Upper lobe of left lung (tissue), 6 donors: ENCODE measurements around the gene MACROD1. TPM values are rescaled to one million over a fixed set of nuclear protein-coding genes. Genes with fewer than 3 reads are reported as not detected.

Source experiments
- ATAC-seq, 2 donors: fragments of 200-7000 bp; cut with Tn5 transposase; one replicate each; pipeline ENCODE4 v1.9.1; 2022; ENCODE audit warnings: mild to moderate bottlenecking in 2 of 2, moderate library complexity in 2 of 2; ENCODE audit not compliant: low FRiP score in 2 of 2
- DNase-seq, 2 donors: peaks; one replicate each; pipeline ENCODE4 v3.0.0-alpha.2; 2019 to 2020
- H3K27ac ChIP-seq, 4 donors: fragments of 200-600 bp; sonication (generic); one replicate each; pipeline ENCODE4 v1.5.1; 2016 to 2019
- H3K27me3 ChIP-seq, 4 donors: fragments of 200-600 bp; sonication (generic); one replicate each; pipeline ENCODE4 v1.5.1; 2017 to 2019
- H3K36me3 ChIP-seq, 4 donors: fragments of 200-600 bp; sonication (generic); one replicate each; pipeline ENCODE4 v1.5.1; 2016 to 2019
- H3K4me1 ChIP-seq, 4 donors: fragments of 200-600 bp; sonication (generic); one replicate each; pipeline ENCODE4 v1.5.1; 2018 to 2019
- H3K4me3 ChIP-seq, 4 donors: fragments of 200-600 bp; sonication (generic); one replicate each; pipeline ENCODE4 v1.5.1; 2017 to 2019; ENCODE audit warnings: mild to moderate bottlenecking in 2 of 4, moderate library complexity in 1 of 4
- H3K9me3 ChIP-seq, 4 donors: fragments of 200-600 bp; sonication (generic); one replicate each; pipeline ENCODE4 v1.5.1; 2018 to 2019
- EP300 ChIP-seq, 4 donors: sonication (generic); formaldehyde crosslinking; IDR thresholded peaks; one replicate each; pipeline ENCODE4 v1.5.1; 2017; ENCODE audit warnings: antibody characterized with exemption in 4 of 4, control low read depth in 2 of 4
- POLR2A ChIP-seq, 4 donors: fragments of 450-650 bp; IDR thresholded peaks; one replicate each; pipeline ENCODE4 v1.5.1; 2016 to 2017; ENCODE audit warnings: antibody characterized with exemption in 4 of 4, mild to moderate bottlenecking in 2 of 4
- POLR2AphosphoS5 ChIP-seq, 2 donors: sonication (generic); formaldehyde crosslinking; IDR thresholded peaks; one replicate each; pipeline ENCODE4 v1.5.1; 2017; ENCODE audit warnings: antibody characterized with exemption in 2 of 2
- WGBS, 2 donors: methylation state at CpG; one replicate each; pipeline ENCODE4 v1.1.5; 2017 to 2018; 5-methylcytosine and 5-hydroxymethylcytosine counted together
- total RNA-seq, 6 donors: library from RNA; depleted of rRNA in 4 of 6; stranded (reverse); fragments of >200 nt in 4 of 6; gene quantifications; one replicate each; pipeline versions ENCODE4 v1.1.0 to v1.2.1, GENCODE V29; 2016 to 2021
- TF ChIP-seq, protein P1 (sequence below), 6 experiments: fragments of 450-650 bp in 4 of 6; fragments of 200-600 bp in 2 of 6; sonication (generic) in 2 of 6; IDR thresholded peaks; one replicate each; pipeline ENCODE4 v1.5.1; 2016 to 2019; ENCODE audit warnings: antibody characterized with exemption in 6 of 6
- donor health status: DM: no; HTN: no; CAD: no; lungs with moderate emphysema.
- donor health status: DM: no; HTN: yes; CAD: no; lungs with severe emphysema.

MACROD1 gene
- total RNA-seq, 6 donors from 2014 or later, result 16.7 to 59.7 (median 33.5) TPM

- Histone ChIP-seq H3K36me3 (no peaks in the 10 kb centered on the region), H3K4me1 (peaks cover 16 to 32% (median 25%) of the 10 kb centered on the region in 4 donors), H3K4me3 (no peak overlapping the region), H3K27ac (no peak overlapping the region), H3K27me3 (no peaks in the 10 kb centered on the region), H3K9me3 (no peaks in the 10 kb centered on the region)
- DNase-seq (no peak), ATAC-seq (no peak)
- TF ChIP-seq, protein P1, sequence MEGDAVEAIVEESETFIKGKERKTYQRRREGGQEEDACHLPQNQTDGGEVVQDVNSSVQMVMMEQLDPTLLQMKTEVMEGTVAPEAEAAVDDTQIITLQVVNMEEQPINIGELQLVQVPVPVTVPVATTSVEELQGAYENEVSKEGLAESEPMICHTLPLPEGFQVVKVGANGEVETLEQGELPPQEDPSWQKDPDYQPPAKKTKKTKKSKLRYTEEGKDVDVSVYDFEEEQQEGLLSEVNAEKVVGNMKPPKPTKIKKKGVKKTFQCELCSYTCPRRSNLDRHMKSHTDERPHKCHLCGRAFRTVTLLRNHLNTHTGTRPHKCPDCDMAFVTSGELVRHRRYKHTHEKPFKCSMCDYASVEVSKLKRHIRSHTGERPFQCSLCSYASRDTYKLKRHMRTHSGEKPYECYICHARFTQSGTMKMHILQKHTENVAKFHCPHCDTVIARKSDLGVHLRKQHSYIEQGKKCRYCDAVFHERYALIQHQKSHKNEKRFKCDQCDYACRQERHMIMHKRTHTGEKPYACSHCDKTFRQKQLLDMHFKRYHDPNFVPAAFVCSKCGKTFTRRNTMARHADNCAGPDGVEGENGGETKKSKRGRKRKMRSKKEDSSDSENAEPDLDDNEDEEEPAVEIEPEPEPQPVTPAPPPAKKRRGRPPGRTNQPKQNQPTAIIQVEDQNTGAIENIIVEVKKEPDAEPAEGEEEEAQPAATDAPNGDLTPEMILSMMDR (IDR thresholded peaks at IDR 0.05), result no peak
- TF ChIP-seq EP300 (IDR thresholded peaks at IDR 0.05) (no peak), POLR2A (IDR thresholded peaks at IDR 0.05) (no peak), POLR2AphosphoS5 (IDR thresholded peaks at IDR 0.05) (no peak)
- WGBS, 2 donors, result 86 to 92% methylated on average over 6 of the region's 6 CpGs
Measured at GRCh38 chr11:64098318-64098831, 67.5 kb downstream of the MACROD1 start.

GRCh38 chr11:64097468-64098317, 68.2 kb downstream of the MACROD1 start:
- DNase-seq, result no peak
- TF ChIP-seq POLR2A (IDR thresholded peaks at IDR 0.05) (no peak), EP300 (IDR thresholded peaks at IDR 0.05) (no peak), POLR2AphosphoS5 (IDR thresholded peaks at IDR 0.05) (no peak)
- H3K4me1 ChIP-seq, result peaks cover 16 to 32% (median 25%) of the 10 kb centered on the region in 4 donors

GRCh38 chr11:64096835-64097234, 69.1 kb downstream of the MACROD1 start:
- TF ChIP-seq POLR2AphosphoS5 (IDR thresholded peaks at IDR 0.05) (no peak), POLR2A (IDR thresholded peaks at IDR 0.05) (no peak), EP300 (IDR thresholded peaks at IDR 0.05) (no peak)
- TF ChIP-seq, protein P1 (IDR thresholded peaks at IDR 0.05), result no peak
- DNase-seq (peak in 1 of 2 donors; percentile 77), ATAC-seq (peak in 1 of 2 donors; percentile 35)
- H3K4me1 ChIP-seq, result peaks cover 16 to 32% (median 25%) of the 10 kb centered on the region in 4 donors
- H3K4me3 ChIP-seq, result no peak overlapping the region
- no peaks in the 10 kb centered on the region for H3K27me3 ChIP-seq
- H3K27ac ChIP-seq, result no peak overlapping the region
- H3K9me3 ChIP-seq, result no peaks in the 10 kb centered on the region
- no peaks in the 10 kb centered on the region for H3K36me3 ChIP-seq
- 64 to 80% methylated on average over 7 of the region's 13 CpGs for WGBS, 2 donors

More at GRCh38 chr11:64097468-64098317, 68.2 kb downstream of the MACROD1 start:
- no peaks in the 10 kb centered on the region for H3K27me3 ChIP-seq
- WGBS, 2 donors, result 89 to 90% methylated on average over 6 to 25 of the region's 25 CpGs
- H3K9me3 ChIP-seq, result no peaks in the 10 kb centered on the region
- H3K36me3 ChIP-seq, result no peaks in the 10 kb centered on the region
- no peak for ATAC-seq
- H3K4me3 ChIP-seq, result no peak overlapping the region
- H3K27ac ChIP-seq, result no peak overlapping the region

DNA sequence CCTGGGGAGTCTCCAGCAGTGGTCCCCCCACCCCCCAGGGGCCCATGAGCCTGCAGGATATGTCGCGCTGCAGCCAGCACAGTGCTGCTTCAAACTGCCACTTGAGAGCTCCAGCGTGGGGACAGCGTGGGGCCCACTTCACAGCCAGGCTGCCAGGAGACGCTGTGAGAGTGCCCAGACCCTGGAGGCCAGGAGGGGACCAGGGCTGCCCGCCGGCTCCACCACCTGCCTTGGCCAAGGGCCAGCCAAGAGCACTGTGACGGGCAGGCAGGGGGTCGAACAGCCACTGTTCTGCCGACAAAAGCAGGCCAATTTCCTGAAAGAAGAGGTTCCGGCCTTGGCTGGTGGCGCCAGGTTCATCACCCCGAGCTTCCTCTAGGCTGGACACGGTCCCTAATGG, 70.0 kb downstream of the MACROD1 start:
- no peak overlapping the region for H3K4me3 ChIP-seq
- DNase-seq, result no peak
- TF ChIP-seq, protein P1 (IDR thresholded peaks at IDR 0.05), result no peak
- no peak for TF ChIP-seq POLR2AphosphoS5 (IDR thresholded peaks at IDR 0.05)
- no peak for TF ChIP-seq EP300 (IDR thresholded peaks at IDR 0.05)
- TF ChIP-seq POLR2A (IDR thresholded peaks at IDR 0.05), result no peak
- no peaks in the 10 kb centered on the region for H3K36me3 ChIP-seq
- peaks cover 16 to 33% (median 27%) of the 10 kb centered on the region in 4 donors for H3K4me1 ChIP-seq
- ATAC-seq, result no peak
- H3K27ac ChIP-seq, result no peak overlapping the region
- 20 to 51% methylated on average over 1 to 14 of the region's 14 CpGs for WGBS, 2 donors
- no peaks in the 10 kb centered on the region for H3K27me3 ChIP-seq
- no peaks in the 10 kb centered on the region for H3K9me3 ChIP-seq

DNA sequence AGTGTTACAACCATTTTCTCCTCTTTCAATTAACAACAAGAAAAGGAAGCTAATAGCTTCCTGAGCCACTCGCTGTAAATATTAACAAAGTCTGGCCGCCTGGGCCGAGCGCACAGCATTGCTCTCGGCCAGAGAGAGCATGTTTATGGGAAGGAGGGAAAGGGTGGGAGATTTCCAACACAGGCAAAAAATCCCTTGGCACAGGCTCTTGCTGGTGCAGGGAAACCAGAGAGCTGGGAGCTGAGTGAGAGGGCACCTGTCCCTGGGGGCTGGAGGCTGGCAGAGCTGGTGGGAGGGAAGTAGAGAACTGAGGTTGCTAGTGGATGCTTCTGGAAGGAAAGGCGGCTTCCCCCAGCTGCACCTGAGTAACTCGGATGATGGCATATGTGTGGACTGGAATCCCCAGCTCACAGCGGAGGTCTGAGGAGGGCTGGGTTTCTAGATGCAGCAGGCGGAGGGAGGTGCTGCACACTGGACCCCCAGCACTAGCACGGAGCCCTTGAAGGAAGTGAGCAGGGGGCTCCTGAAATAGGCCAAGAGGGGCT, 70.6 kb downstream of the MACROD1 start:
- TF ChIP-seq, protein P1 (IDR thresholded peaks at IDR 0.05), result no peak
- TF ChIP-seq POLR2AphosphoS5 (IDR thresholded peaks at IDR 0.05) (no peak), POLR2A (IDR thresholded peaks at IDR 0.05) (no peak), EP300 (IDR thresholded peaks at IDR 0.05) (no peak)
- no peak for ATAC-seq
- Histone ChIP-seq H3K27me3 (no peaks in the 10 kb centered on the region), H3K9me3 (no peaks in the 10 kb centered on the region), H3K27ac (no peak overlapping the region), H3K4me3 (no peak overlapping the region), H3K4me1 (peaks cover 16 to 39% (median 27%) of the 10 kb centered on the region in 4 donors), H3K36me3 (no peaks in the 10 kb centered on the region)
- no peak for DNase-seq
- WGBS, 2 donors, result 50 to 51% methylated on average over 10 of the region's 10 CpGs
